HepG2 (cell line): ENCODE results near the gene ZNRD2. TPM values are rescaled to one million over a fixed set of nuclear protein-coding genes. Genes with fewer than 3 reads are reported as not detected.

Experiments
- CBX1 ChIP-seq: IDR thresholded peaks from one replicate; pipeline ENCODE4 v1.6.1; 2016; ENCODE audit warnings: antibody characterized with exemption, low read depth
- FOXC1 ChIP-seq: sonication (generic); formaldehyde crosslinking; IDR thresholded peaks from 2 replicates; pipeline ENCODE4 v1.8.0; 2022; ENCODE audit warnings: mild to moderate bottlenecking, missing genetic modification reagents, borderline replicate concordance
- HHEX ChIP-seq: IDR thresholded peaks from 2 replicates; pipeline ENCODE4 v1.6.1; 2016; ENCODE audit warnings: control low read depth
- HIVEP1 ChIP-seq: sonication (generic); formaldehyde crosslinking; IDR thresholded peaks from 2 replicates; pipeline ENCODE4 v1.4.0; 2020; ENCODE audit warnings: mild to moderate bottlenecking, missing genetic modification reagents
- MAFG ChIP-seq: sonication (generic); formaldehyde crosslinking; IDR thresholded peaks from 2 replicates; pipeline ENCODE4 v1.5.1; 2020; ENCODE audit warnings: mild to moderate bottlenecking, missing genetic modification reagents
- MAZ ChIP-seq, 2 experiments: sonication (generic) in 1 of 2; formaldehyde crosslinking in 1 of 2; IDR thresholded peaks; 2 replicates each; pipeline versions ENCODE4 v1.5.0 to v1.6.1; 2012 to 2020; ENCODE audit warnings: low read depth in 2 of 2, mild to moderate bottlenecking in 2 of 2, borderline replicate concordance in 1 of 2, improper control_type of control experiment in 1 of 2, low read length in 1 of 2, missing genetic modification reagents in 1 of 2, moderate library complexity in 1 of 2
- MED1 ChIP-seq: sonication (generic); formaldehyde crosslinking; IDR thresholded peaks from 2 replicates; pipeline ENCODE4 v1.4.0; 2020; ENCODE audit warnings: missing genetic modification reagents
- MXD4 ChIP-seq: IDR thresholded peaks from 2 replicates; pipeline ENCODE4 v1.6.1; 2016; ENCODE audit warnings: mild to moderate bottlenecking, missing biosample characterization, missing genetic modification reagents
- MZF1 ChIP-seq: sonication (generic); formaldehyde crosslinking; IDR thresholded peaks from 2 replicates; pipeline ENCODE4 v1.8.1; 2023; ENCODE audit warnings: mild to moderate bottlenecking, missing genetic modification reagents, borderline replicate concordance
- RARG ChIP-seq: sonication (generic); formaldehyde crosslinking; IDR thresholded peaks from 2 replicates; pipeline ENCODE4 v1.4.0; 2020; ENCODE audit warnings: low read depth, mild to moderate bottlenecking, missing genetic modification reagents
- SRSF1 ChIP-seq: fragments of 200-400 bp; formaldehyde crosslinking; optimal IDR thresholded peaks from 2 replicates; pipeline ENCODE3; 2017; ENCODE audit warnings: mild to moderate bottlenecking, low read depth, low read length, moderate library complexity
- TAF1 ChIP-seq: sonication (generic); formaldehyde crosslinking; IDR thresholded peaks from 2 replicates; pipeline ENCODE4 v1.4.0; 2020; ENCODE audit warnings: missing genetic modification reagents
- XBP1 ChIP-seq: sonication (generic); formaldehyde crosslinking; IDR thresholded peaks from 2 replicates; pipeline ENCODE4 v1.5.0; 2020; ENCODE audit warnings: missing genetic modification reagents
- ZC3H13 ChIP-seq: sonication (generic); formaldehyde crosslinking; IDR thresholded peaks from 2 replicates; pipeline ENCODE4 v1.8.1; 2023; ENCODE audit warnings: mild to moderate bottlenecking, missing genetic modification reagents, moderate library complexity
- ZNF143 ChIP-seq: sonication (generic); formaldehyde crosslinking; IDR thresholded peaks from 2 replicates; pipeline ENCODE4 v1.4.0; 2020; ENCODE audit warnings: missing genetic modification reagents
- ZNF234 ChIP-seq: sonication (generic); formaldehyde crosslinking; conservative IDR thresholded peaks from 2 replicates; pipeline ENCODE4 v1.5.1; 2020; ENCODE audit warnings: mild to moderate bottlenecking, missing genetic modification reagents
- ZNF260 ChIP-seq: sonication (generic); formaldehyde crosslinking; IDR thresholded peaks from 2 replicates; pipeline ENCODE4 v1.4.0; 2020; ENCODE audit warnings: missing genetic modification reagents, low read depth, mild to moderate bottlenecking, borderline replicate concordance
- ZNF564 ChIP-seq: sonication (generic); formaldehyde crosslinking; IDR thresholded peaks from 2 replicates; pipeline ENCODE4 v1.8.1; 2023; ENCODE audit warnings: mild to moderate bottlenecking, missing genetic modification reagents
- ZNF7 ChIP-seq: IDR thresholded peaks from 2 replicates; pipeline ENCODE4 v1.6.1; 2016; ENCODE audit warnings: missing biosample characterization, missing genetic modification reagents
- ZNF776 ChIP-seq: sonication (generic); formaldehyde crosslinking; IDR thresholded peaks from 2 replicates; pipeline ENCODE4 v1.4.0; 2020; ENCODE audit warnings: mild to moderate bottlenecking, missing genetic modification reagents
- ZNF816 ChIP-seq: sonication (generic); formaldehyde crosslinking; IDR thresholded peaks from 2 replicates; pipeline ENCODE4 v1.8.0; 2022; ENCODE audit warnings: missing genetic modification reagents, mild to moderate bottlenecking, borderline replicate concordance
- ZNF891 ChIP-seq: sonication (generic); formaldehyde crosslinking; IDR thresholded peaks from 2 replicates; pipeline ENCODE4 v1.5.0; 2020; ENCODE audit warnings: mild to moderate bottlenecking, missing genetic modification reagents
- polyA plus RNA-seq, 8 experiments: library from polyadenylated mRNA; depleted of rRNA in 3 of 8; stranded (reverse) in 7 of 8; unstranded in 1 of 8; fragments of >200 nt; fragmentation: Illumina TruSeq in 4 of 8; extraction: Trizol in 4 of 8; gene quantifications; 2 replicates each; pipeline versions ENCODE4 v1.2.1 to v1.2.3, GENCODE V29; 2011 to 2016; ENCODE audit warnings: low read depth in 4 of 8, missing spikeins in 1 of 8, mixed read lengths in 1 of 8; ENCODE audit not compliant: insufficient read depth in 1 of 8
- total RNA-seq, 5 experiments: library from RNA; depleted of rRNA; stranded (reverse); fragments of >200 nt; fragmentation: Illumina TruSeq; extraction: Trizol; gene quantifications; 2 replicates each; pipeline ENCODE4 v1.2.3, GENCODE V29; 2016; ENCODE audit warnings: low read depth in 1 of 5
- TF ChIP-seq, protein P1 (sequence below): sonication (generic); formaldehyde crosslinking; IDR thresholded peaks from 2 replicates; pipeline ENCODE4 v1.4.0; 2020; ENCODE audit warnings: missing genetic modification reagents
- TF ChIP-seq, protein P2 (sequence below): sonication (generic); formaldehyde crosslinking; IDR thresholded peaks from 2 replicates; pipeline ENCODE4 v1.5.1; 2020; ENCODE audit warnings: missing genetic modification reagents, mild to moderate bottlenecking, borderline replicate concordance
- TF ChIP-seq, protein P3 (sequence below): IDR thresholded peaks from 2 replicates; pipeline ENCODE4 v1.6.1; 2016

Gene ZNRD2
- total and polyA plus RNA-seq, 2 of the 13 experiments (the other 11 are each of a cell fraction or from before 2014, with no cell fraction given), result 29.2 to 34.0 TPM

GRCh38 chr11:65569973-65570918, at the start of gene ZNRD2 (continued):
- TF ChIP-seq HHEX (CRISPR knock-in tag) (no peak), MXD4 (peak; percentile 70), ZNF564 (CRISPR knock-in tag) (no peak; the same call in 1 of the 2 replicates), MAFG (no peak), ZNF776 (peak; percentile 80; the same call in 1 of the 2 replicates), CBX1 (peak; percentile 31), ZNF143 (peak; percentile 61), TAF1 (CRISPR knock-in tag) (peak; percentile 72; the same call in 1 of the 2 replicates), ZC3H13 (CRISPR knock-in tag) (no peak; the same call in 1 of the 2 replicates), ZNF234 (CRISPR knock-in tag) (no peak; the same call in 1 of the 2 replicates), HIVEP1 (peak; percentile 100), ZNF7 (CRISPR knock-in tag) (no peak), XBP1 (CRISPR knock-in tag) (no peak), MAZ (IDR thresholded peaks at IDR 0.05; ENCODE audit: borderline replicate concordance, low read depth, low read length) (peak; percentile 68; the same call in 1 of the 2 replicates), MAZ (CRISPR knock-in tag; IDR thresholded peaks at IDR 0.05; ENCODE audit: low read depth) (peak; percentile 81; the same call in 1 of the 2 replicates), MZF1 (CRISPR knock-in tag) (no peak; the same call in 1 of the 2 replicates), MED1 (CRISPR knock-in tag) (peak; percentile 83), ZNF891 (CRISPR knock-in tag) (peak; percentile 86; the same call in 1 of the 2 replicates), SRSF1 (no peak), FOXC1 (peak; percentile 68; the same call in 1 of the 2 replicates), ZNF816 (CRISPR knock-in tag) (no peak), RARG (CRISPR knock-in tag) (peak; percentile 42; the same call in 1 of the 2 replicates), ZNF260 (CRISPR knock-in tag) (0 out of 2 replicates have a peak, but pooled peaks have one; percentile 16)
- TF ChIP-seq, protein P1, sequence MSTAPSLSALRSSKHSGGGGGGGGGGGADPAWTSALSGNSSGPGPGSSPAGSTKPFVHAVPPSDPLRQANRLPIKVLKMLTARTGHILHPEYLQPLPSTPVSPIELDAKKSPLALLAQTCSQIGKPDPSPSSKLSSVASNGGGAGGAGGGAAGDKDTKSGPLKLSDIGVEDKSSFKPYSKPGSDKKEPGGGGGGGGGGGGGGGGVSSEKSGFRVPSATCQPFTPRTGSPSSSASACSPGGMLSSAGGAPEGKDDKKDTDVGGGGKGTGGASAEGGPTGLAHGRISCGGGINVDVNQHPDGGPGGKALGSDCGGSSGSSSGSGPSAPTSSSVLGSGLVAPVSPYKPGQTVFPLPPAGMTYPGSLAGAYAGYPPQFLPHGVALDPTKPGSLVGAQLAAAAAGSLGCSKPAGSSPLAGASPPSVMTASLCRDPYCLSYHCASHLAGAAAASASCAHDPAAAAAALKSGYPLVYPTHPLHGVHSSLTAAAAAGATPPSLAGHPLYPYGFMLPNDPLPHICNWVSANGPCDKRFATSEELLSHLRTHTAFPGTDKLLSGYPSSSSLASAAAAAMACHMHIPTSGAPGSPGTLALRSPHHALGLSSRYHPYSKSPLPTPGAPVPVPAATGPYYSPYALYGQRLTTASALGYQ, result 0 out of 2 replicates have a peak, but pooled peaks have one; percentile 30
- TF ChIP-seq, protein P2, sequence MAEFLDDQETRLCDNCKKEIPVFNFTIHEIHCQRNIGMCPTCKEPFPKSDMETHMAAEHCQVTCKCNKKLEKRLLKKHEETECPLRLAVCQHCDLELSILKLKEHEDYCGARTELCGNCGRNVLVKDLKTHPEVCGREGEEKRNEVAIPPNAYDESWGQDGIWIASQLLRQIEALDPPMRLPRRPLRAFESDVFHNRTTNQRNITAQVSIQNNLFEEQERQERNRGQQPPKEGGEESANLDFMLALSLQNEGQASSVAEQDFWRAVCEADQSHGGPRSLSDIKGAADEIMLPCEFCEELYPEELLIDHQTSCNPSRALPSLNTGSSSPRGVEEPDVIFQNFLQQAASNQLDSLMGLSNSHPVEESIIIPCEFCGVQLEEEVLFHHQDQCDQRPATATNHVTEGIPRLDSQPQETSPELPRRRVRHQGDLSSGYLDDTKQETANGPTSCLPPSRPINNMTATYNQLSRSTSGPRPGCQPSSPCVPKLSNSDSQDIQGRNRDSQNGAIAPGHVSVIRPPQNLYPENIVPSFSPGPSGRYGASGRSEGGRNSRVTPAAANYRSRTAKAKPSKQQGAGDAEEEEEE (CRISPR knock-in tag), result no peak; the same call in 1 of the 2 replicates
- TF ChIP-seq, protein P3, sequence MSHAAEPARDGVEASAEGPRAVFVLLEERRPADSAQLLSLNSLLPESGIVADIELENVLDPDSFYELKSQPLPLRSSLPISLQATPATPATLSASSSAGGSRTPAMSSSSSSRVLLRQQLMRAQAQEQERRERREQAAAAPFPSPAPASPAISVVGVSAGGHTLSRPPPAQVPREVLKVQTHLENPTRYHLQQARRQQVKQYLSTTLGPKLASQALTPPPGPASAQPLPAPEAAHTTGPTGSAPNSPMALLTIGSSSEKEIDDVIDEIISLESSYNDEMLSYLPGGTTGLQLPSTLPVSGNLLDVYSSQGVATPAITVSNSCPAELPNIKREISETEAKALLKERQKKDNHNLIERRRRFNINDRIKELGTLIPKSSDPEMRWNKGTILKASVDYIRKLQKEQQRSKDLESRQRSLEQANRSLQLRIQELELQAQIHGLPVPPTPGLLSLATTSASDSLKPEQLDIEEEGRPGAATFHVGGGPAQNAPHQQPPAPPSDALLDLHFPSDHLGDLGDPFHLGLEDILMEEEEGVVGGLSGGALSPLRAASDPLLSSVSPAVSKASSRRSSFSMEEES (CRISPR knock-in tag), result peak; percentile 50
